ENCODE measurements around the gene GLI3.

- TF ChIP-seq ZNF274 (IDR thresholded peaks at IDR 0.05; ENCODE audit: low read depth, low read length): no peak
- no peak for TF ChIP-seq YY1 (IDR thresholded peaks at IDR 0.05; ENCODE audit: insufficient read depth, insufficient read length)
- no peak for TF ChIP-seq SUZ12 (IDR thresholded peaks at IDR 0.05; ENCODE audit: extremely low read depth, insufficient read depth, insufficient read length)
Observed at GRCh38 chr7:42023262-42023661, 213.7 kb downstream of the GLI3 start.
